Measurements from ENCODE around the gene MAGI2. TPM values are rescaled to one million over a fixed set of nuclear protein-coding genes. Genes with fewer than 3 reads are reported as not detected.

The MAGI2 gene
- total RNA-seq, 4 donors from 2014 or later, result 7.8 to 44.7 (median 21.1) TPM

- H3K4me3 ChIP-seq, result no peak overlapping the region
- no peak for ATAC-seq
- H3K27me3 ChIP-seq, result no peaks in the 10 kb centered on the region
- no peak for TF ChIP-seq EP300 (IDR thresholded peaks at IDR 0.05)
- no peak for TF ChIP-seq CTCF (IDR thresholded peaks at IDR 0.05)
- no peak for TF ChIP-seq POLR2A (IDR thresholded peaks at IDR 0.05)
- no peak for TF ChIP-seq POLR2AphosphoS5 (IDR thresholded peaks at IDR 0.05)
- H3K36me3 ChIP-seq, result no peaks in the 10 kb centered on the region
- no peaks in the 10 kb centered on the region for H3K4me1 ChIP-seq
- H3K27ac ChIP-seq, result no peak overlapping the region
- H3K9me3 ChIP-seq, result no peaks in the 10 kb centered on the region
- WGBS, 2 donors (ENCODE audit: low coverage in 1 of 2), result 91 to 100% methylated on average over 4 of the region's 4 CpGs
Observed at GRCh38 chr7:78185149-78185745, 1268.2 kb downstream of the MAGI2 start.

GRCh38 chr7:78184299-78184698 lies 1269.2 kb downstream of the MAGI2 start:
- TF ChIP-seq EP300 (IDR thresholded peaks at IDR 0.05), result no peak
- no peak for TF ChIP-seq POLR2A (IDR thresholded peaks at IDR 0.05)
- Histone ChIP-seq H3K4me1 (peaks cover 0 to 3% (median 0%) of the 10 kb centered on the region in 3 donors), H3K4me3 (no peak overlapping the region), H3K36me3 (no peaks in the 10 kb centered on the region), H3K27ac (no peak overlapping the region), H3K27me3 (no peaks in the 10 kb centered on the region), H3K9me3 (no peaks in the 10 kb centered on the region)
- no peak for ATAC-seq
- WGBS, 2 donors (ENCODE audit: low coverage in 1 of 2), result 100% methylated on average over 1 of the region's 1 CpG

GRCh38 chr7:78179827-78180477 lies 1273.5 kb downstream of the MAGI2 start:
- 91 to 98% methylated on average over 4 of the region's 4 CpGs for WGBS, 2 donors (ENCODE audit: low coverage in 1 of 2)
- no peaks in the 10 kb centered on the region for H3K27me3 ChIP-seq

GRCh38 chr7:78179211-78179610 lies 1274.3 kb downstream of the MAGI2 start:
- ATAC-seq, result no peak
- no peaks in the 10 kb centered on the region for H3K9me3 ChIP-seq
- H3K4me1 ChIP-seq, result peaks cover 0 to 29% (median 0%) of the 10 kb centered on the region in 3 donors
- no peak overlapping the region for H3K4me3 ChIP-seq
- H3K36me3 ChIP-seq, result no peaks in the 10 kb centered on the region
- no peaks in the 10 kb centered on the region for H3K27me3 ChIP-seq
- 35 to 53% methylated on average over 5 of the region's 5 CpGs for WGBS, 2 donors (ENCODE audit: low coverage in 1 of 2)
- no peak overlapping the region for H3K27ac ChIP-seq
- TF ChIP-seq EP300 (IDR thresholded peaks at IDR 0.05) (no peak), POLR2AphosphoS5 (IDR thresholded peaks at IDR 0.05) (no peak), CTCF (IDR thresholded peaks at IDR 0.05) (no peak), POLR2A (IDR thresholded peaks at IDR 0.05) (no peak)

More at GRCh38 chr7:78179827-78180477, 1273.5 kb downstream of the MAGI2 start:
- TF ChIP-seq EP300 (IDR thresholded peaks at IDR 0.05) (no peak), CTCF (IDR thresholded peaks at IDR 0.05) (no peak), POLR2A (IDR thresholded peaks at IDR 0.05) (no peak), POLR2AphosphoS5 (IDR thresholded peaks at IDR 0.05) (no peak)
- peaks cover 0 to 27% (median 0%) of the 10 kb centered on the region in 3 donors for H3K4me1 ChIP-seq
- H3K27ac ChIP-seq, result no peak overlapping the region
- no peaks in the 10 kb centered on the region for H3K36me3 ChIP-seq
- H3K4me3 ChIP-seq, result no peak overlapping the region
- H3K9me3 ChIP-seq, result no peaks in the 10 kb centered on the region
- no peak for ATAC-seq

GRCh38 chr7:78178319-78178718 lies 1275.1 kb downstream of the MAGI2 start:
- WGBS, 2 donors (ENCODE audit: low coverage in 1 of 2), result 63 to 87% methylated on average over 2 of the region's 2 CpGs

More at GRCh38 chr7:78178319-78178718, 1275.1 kb downstream of the MAGI2 start:
- Histone ChIP-seq H3K4me1 (peaks cover 0 to 34% (median 0%) of the 10 kb centered on the region in 3 donors), H3K27ac (no peak overlapping the region), H3K27me3 (no peaks in the 10 kb centered on the region), H3K9me3 (no peaks in the 10 kb centered on the region), H3K36me3 (no peaks in the 10 kb centered on the region), H3K4me3 (no peak overlapping the region)
- ATAC-seq, result no peak
- TF ChIP-seq POLR2AphosphoS5 (IDR thresholded peaks at IDR 0.05) (no peak), POLR2A (IDR thresholded peaks at IDR 0.05) (no peak), EP300 (IDR thresholded peaks at IDR 0.05) (no peak), CTCF (IDR thresholded peaks at IDR 0.05) (no peak)
